Choroid plexus epithelial cell (primary cell): ENCODE results near the gene CIRBP.

ENCODE experiments used
- DNase-seq: peaks from one replicate; pipeline ENCODE4 v3.0.0-alpha.2; 2010; ENCODE audit warnings: low read depth
- H3K4me3 ChIP-seq: 2 replicates; pipeline ENCODE4 v1.5.1; 2011; ENCODE audit warnings: low read depth, mild to moderate bottlenecking, control low read depth, low read length, moderate library complexity
- CTCF ChIP-seq: conservative IDR thresholded peaks from 2 replicates; pipeline ENCODE4 v1.5.1; 2011; ENCODE audit warnings: low read depth, mild to moderate bottlenecking, control low read depth, inconsistent platforms, low read length, moderate library complexity

Gene CIRBP

GRCh38 chr19:1227304-1228054 is 41.7 kb upstream of the CIRBP start:
- TF ChIP-seq CTCF = no peak
- H3K4me3 ChIP-seq = no peak overlapping the region
- DNase-seq = no peak

GRCh38 chr19:1228161-1228957 is 40.8 kb upstream of the CIRBP start:
- DNase-seq = no peak
- no peak for TF ChIP-seq CTCF
- no peak overlapping the region for H3K4me3 ChIP-seq

GRCh38 chr19:1229056-1229923 is 39.8 kb upstream of the CIRBP start:
- H3K4me3 ChIP-seq = no peak overlapping the region
- no peak for DNase-seq
- TF ChIP-seq CTCF = no peak

- no peak overlapping the region for H3K4me3 ChIP-seq
- no peak for DNase-seq
- no peak for TF ChIP-seq CTCF
These were observed 39.0 kb upstream of the CIRBP start for GRCh38 chr19:1229924-1230782.

- no peak overlapping the region for H3K4me3 ChIP-seq
- no peak for DNase-seq
- no peak for TF ChIP-seq CTCF
These were observed 38.2 kb upstream of the CIRBP start for GRCh38 chr19:1230783-1231489.
